Fibroblast of villous mesenchyme (primary cell): ENCODE measurements around the gene ACOT7. TPM values are rescaled to one million over a fixed set of nuclear protein-coding genes. Genes with fewer than 3 reads are reported as not detected.

Source experiments
- DNase-seq: peaks from one replicate; pipeline ENCODE4 v3.0.0-alpha.2; 2010; ENCODE audit warnings: low read depth
- H3K4me3 ChIP-seq: 2 replicates; pipeline ENCODE4 v1.5.1; 2011; ENCODE audit warnings: low read depth, mild to moderate bottlenecking, low read length
- total RNA-seq: library from RNA; depleted of rRNA; stranded (reverse); fragments of >200 nt; gene quantifications from 2 replicates; pipeline ENCODE4 v1.2.3, GENCODE V29; 2012
- TF ChIP-seq, protein P1 (sequence below): IDR thresholded peaks from 2 replicates; pipeline ENCODE4 v1.5.1; 2012; ENCODE audit warnings: low read depth, mild to moderate bottlenecking, low read length; ENCODE audit not compliant: insufficient read depth

ACOT7 gene
- total RNA-seq, 1 donor, result 17.3 TPM

DNA sequence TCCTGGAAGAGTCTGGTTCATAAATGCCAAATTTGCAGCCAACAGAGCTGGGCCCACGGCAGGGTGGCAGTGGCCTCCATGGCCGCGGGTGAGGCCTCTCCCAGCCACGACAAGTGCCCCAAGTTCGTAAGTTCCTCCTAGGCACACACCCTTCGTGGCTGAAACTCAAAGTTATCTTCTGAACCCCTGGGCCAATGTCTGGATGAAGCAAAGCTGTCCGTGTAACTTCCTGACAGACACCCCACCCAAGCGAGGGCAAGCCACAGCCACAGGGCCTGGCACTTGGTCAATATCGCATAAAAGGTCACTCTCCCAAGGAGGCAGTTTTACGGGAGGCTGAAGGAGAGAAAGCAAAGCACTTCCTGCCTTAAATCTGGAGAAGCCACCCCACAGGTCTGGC, 104.9 kb downstream of the ACOT7 start:
- H3K4me3 ChIP-seq, result no peak overlapping the region
- TF ChIP-seq, protein P1, sequence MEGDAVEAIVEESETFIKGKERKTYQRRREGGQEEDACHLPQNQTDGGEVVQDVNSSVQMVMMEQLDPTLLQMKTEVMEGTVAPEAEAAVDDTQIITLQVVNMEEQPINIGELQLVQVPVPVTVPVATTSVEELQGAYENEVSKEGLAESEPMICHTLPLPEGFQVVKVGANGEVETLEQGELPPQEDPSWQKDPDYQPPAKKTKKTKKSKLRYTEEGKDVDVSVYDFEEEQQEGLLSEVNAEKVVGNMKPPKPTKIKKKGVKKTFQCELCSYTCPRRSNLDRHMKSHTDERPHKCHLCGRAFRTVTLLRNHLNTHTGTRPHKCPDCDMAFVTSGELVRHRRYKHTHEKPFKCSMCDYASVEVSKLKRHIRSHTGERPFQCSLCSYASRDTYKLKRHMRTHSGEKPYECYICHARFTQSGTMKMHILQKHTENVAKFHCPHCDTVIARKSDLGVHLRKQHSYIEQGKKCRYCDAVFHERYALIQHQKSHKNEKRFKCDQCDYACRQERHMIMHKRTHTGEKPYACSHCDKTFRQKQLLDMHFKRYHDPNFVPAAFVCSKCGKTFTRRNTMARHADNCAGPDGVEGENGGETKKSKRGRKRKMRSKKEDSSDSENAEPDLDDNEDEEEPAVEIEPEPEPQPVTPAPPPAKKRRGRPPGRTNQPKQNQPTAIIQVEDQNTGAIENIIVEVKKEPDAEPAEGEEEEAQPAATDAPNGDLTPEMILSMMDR, result no peak
- no peak for DNase-seq

DNA sequence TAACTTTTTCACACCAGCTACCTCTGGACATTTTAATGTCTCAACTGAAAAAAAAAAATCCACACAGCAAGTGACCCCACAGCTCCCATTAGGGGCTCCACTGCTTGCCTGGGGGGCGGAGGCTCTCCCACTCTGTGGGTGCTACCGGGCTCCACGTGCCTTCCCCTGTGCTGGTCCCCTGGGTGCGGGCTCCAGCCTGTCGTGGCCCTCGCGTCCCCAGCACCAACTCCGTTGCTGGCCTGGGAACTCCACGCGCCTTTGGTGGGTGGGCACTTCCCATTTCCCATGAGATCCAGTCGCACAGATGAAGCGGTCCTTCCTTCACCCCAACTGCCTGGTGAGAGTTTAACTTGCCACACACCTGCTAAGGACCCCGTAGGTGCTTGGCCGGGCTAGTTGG, 105.5 kb downstream of the ACOT7 start:
- TF ChIP-seq, protein P1, result no peak
- no peak overlapping the region for H3K4me3 ChIP-seq
- no peak for DNase-seq

DNA sequence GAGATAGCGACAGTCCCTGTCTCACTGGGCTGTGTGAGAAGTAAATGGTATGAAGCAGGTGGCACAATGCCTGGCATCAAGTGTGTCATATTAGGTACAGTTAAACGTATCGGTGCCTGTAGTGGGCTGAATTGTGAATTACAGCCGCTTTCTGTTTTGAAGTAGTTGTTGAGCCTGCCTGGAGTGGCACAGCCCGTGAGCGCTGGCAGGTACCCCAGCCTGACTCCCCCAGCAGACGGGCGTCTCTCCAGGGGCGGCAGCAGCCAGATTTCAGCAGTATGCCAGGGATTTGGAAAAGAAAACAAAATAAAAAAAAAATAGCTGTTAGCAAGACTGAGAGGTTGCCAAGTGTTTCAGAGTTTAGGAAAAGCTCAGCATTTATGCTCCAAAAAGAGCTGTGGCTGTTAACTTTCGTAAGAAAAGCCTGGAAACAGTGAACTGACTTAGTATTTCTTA, 106.1 kb downstream of the ACOT7 start:
- DNase-seq, result no peak
- no peak overlapping the region for H3K4me3 ChIP-seq
- TF ChIP-seq, protein P1, result no peak

DNA sequence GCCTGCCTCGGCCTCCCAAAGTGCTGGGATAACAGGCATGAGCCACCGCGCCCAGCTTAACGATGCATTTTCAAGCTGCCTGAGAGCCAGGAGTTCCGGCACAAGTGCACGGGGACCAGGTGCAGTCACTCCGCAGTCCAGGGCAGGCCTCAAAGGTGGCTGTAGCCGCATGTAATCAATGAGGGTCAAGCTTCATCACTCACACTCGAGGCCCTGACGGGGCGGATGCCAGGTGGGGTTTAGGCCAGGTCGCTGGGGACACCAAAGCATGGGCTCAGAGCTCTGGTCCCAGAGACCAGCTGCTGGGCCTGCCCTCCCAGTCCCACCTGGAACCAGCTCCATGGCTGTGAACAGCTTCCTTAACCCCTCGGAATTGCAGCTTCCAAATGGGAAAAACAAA, 106.5 kb downstream of the ACOT7 start:
- no peak for DNase-seq
- TF ChIP-seq, protein P1, result no peak
- no peak overlapping the region for H3K4me3 ChIP-seq

DNA sequence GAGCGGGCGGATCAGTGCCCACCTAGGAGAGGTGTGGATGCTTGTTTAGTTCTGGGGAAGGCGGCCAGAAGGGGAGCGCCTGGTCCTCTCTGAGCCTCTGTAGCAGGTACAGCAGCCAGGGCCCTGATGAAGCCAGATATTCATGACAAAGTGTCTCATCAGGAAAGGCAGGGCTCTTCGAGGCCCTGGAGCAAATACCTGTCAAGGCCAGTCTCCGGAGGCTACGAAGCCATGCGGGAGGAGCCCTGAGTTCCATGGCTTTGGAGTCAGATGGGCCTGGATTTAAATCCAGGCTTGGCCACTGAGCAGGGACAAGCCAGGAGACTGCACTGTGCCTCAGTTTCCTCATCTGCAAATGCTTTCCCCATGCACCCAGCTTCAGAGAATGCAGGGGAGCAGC, 107.3 kb downstream of the ACOT7 start:
- no peak overlapping the region for H3K4me3 ChIP-seq
- no peak for DNase-seq
- TF ChIP-seq, protein P1, result no peak

DNA sequence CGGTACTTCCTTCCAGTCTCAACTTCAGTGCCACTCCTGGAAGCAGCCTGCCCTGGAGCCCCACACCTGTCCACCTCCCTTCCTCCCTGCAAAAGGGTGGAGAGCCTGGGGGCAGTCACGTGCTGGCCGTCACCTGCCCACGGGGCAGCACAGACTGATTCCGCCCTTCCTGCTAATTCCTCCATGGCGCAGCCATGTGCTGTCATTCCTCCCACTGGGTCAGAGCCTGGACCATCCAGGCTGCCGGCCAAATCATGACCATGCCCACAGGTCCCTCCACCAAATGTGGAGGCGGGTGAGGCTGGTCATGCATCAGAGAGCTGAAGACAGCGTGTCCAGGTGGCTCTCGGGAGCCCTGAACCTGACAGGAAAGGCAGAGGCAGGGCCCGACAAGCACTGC, 108.2 kb downstream of the ACOT7 start:
- H3K4me3 ChIP-seq, result no peak overlapping the region
- DNase-seq, result no peak
- TF ChIP-seq, protein P1, result no peak

DNA sequence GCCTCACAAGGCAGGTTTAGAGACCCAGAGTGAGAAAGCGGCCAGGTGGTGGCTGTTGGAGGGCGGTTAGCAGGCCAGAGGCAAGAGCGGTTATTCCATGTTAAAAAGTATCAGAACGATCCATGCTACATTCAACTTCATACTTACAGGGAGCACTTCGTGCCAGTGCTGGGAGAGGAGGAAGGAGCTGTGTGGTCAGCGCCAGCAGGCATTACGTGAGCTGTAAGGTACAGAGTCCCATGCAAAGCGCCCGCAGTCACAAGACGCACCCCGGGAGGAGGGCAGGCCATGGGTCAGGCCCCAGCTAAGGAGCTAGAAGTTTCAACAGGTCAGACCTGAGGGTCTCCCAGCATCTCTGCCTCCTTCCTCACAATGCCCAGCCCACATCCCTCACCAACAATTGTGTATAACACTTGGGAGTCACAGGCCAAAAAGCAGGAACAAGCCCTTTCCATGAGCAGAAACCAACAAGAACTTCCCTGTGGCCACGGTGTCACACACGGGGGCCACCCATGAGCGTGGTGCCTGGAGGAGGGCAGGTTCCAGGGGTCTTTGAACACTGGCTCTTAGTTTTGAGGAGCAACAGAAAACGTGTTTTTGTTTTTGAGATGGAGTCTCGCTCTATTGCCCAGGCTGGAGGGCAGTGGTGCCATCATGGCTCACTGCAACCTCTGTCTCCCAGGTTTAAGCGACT, 110.8 kb downstream of the ACOT7 start:
- DNase-seq, result no peak
- TF ChIP-seq, protein P1, result no peak
- H3K4me3 ChIP-seq, result no peak overlapping the region
